Activated CD4-positive, alpha-beta memory T cell treated with anti-CD3 and anti-CD28 coated beads, Interleukin-2, amount 10 ng/mL, durations not matched to agents 7 days and 5 days (primary cell): ENCODE data around the gene PPP1R7. TPM values are rescaled to one million over a fixed set of nuclear protein-coding genes. Genes with fewer than 3 reads are reported as not detected.
A peak's percentile ranks its signal among the peaks of the same experiment; 100 is the strongest.

Source experiments
- CTCF ChIA-PET: fragments of 350-600 bp; sonication (Branson Sonifier 250); formaldehyde crosslinking; loops from one replicate; lab custom pipeline; 2021; ENCODE audit warnings: antibody characterized with exemption, inconsistent platforms; lab: Charles Lee
- POLR2A ChIA-PET: fragments of 350-600 bp; sonication (Branson Sonifier 250); formaldehyde crosslinking; loops from one replicate; lab custom pipeline; 2021; ENCODE audit warnings: antibody characterized with exemption; lab: Charles Lee
- DNase-seq: peaks from one replicate; pipeline ENCODE4 v3.0.0-alpha.2; 2020
- H3K27ac Mint-ChIP-seq: one replicate; pipeline ENCODE4 v1.8.0; 2021; ENCODE audit warnings: mild to moderate bottlenecking, mixed read lengths
- H3K27me3 Mint-ChIP-seq: one replicate; pipeline ENCODE4 v1.8.0; 2021; ENCODE audit warnings: mixed read lengths
- H3K36me3 Mint-ChIP-seq: one replicate; pipeline ENCODE4 v1.8.0; 2021; ENCODE audit warnings: low read depth, mixed read lengths
- H3K4me1 Mint-ChIP-seq: one replicate; pipeline ENCODE4 v1.8.0; 2021; ENCODE audit warnings: mixed read lengths
- H3K4me3 Mint-ChIP-seq: one replicate; pipeline ENCODE4 v1.8.0; 2021; ENCODE audit warnings: mild to moderate bottlenecking, mixed read lengths
- H3K9me3 Mint-ChIP-seq: one replicate; pipeline ENCODE4 v1.8.0; 2021; ENCODE audit warnings: mixed read lengths
- total RNA-seq, 2 experiments: library from RNA; stranded (reverse); gene quantifications; one replicate each; pipeline ENCODE4 v1.2.3, GENCODE V29; 2021

Gene PPP1R7
- total RNA-seq, 2 experiments from 2014 or later: 103 to 106 TPM

DNA sequence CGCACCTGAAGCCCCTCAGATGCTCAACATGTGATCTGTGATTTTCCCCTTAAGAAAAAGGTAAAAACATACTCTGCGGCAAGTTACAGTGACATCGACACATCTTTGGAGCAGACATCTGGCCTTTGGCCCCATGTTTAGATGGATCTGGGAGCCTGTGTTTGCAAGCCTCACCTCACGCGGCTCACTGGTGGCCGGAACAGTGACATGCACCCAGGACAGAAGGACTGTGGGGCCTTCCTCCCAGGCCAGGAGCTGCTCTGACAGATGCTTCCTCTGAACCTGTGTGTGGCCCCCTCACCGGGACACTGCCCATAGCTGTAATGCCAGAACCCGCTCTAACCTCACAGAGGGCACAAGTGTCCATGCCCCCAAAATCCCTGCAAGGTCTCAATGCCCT, 14.1 kb upstream of the PPP1R7 start:
- Mint-ChIP-seq H3K4me1 (no peaks in the 10 kb centered on the region), H3K9me3 (no peaks in the 10 kb centered on the region), H3K27ac (no peak overlapping the region), H3K36me3 (peaks cover 26% of the 10 kb centered on the region), H3K4me3 (no peak overlapping the region), H3K27me3 (no peaks in the 10 kb centered on the region)
- CTCF ChIA-PET: no interaction called here
- DNase-seq: no peak
- POLR2A ChIA-PET: interaction anchor here (1.0 to 1.3 kb wide), 2 partner anchors 11 to 23 kb away, joined by 3 read pairs; no protein-coding TSS in a partner anchor

- no peak overlapping the region for H3K4me3 Mint-ChIP-seq
- H3K4me1 Mint-ChIP-seq: no peaks in the 10 kb centered on the region
- ChIA-PET CTCF (no interaction called here), POLR2A (interaction anchor here (1.0 to 1.3 kb wide), 2 partner anchors 10 to 24 kb away, joined by 3 read pairs; no protein-coding TSS in a partner anchor)
- no peak overlapping the region for H3K27ac Mint-ChIP-seq
- no peaks in the 10 kb centered on the region for H3K9me3 Mint-ChIP-seq
- no peaks in the 10 kb centered on the region for H3K27me3 Mint-ChIP-seq
- no peak for DNase-seq
- peaks cover 31% of the 10 kb centered on the region for H3K36me3 Mint-ChIP-seq
Observed at GRCh38 chr2:241136661-241137260, 13.5 kb upstream of the PPP1R7 start.

- Mint-ChIP-seq H3K27me3 (no peaks in the 10 kb centered on the region), H3K9me3 (no peaks in the 10 kb centered on the region), H3K4me3 (no peak overlapping the region), H3K36me3 (peaks cover 33% of the 10 kb centered on the region), H3K27ac (no peak overlapping the region), H3K4me1 (no peaks in the 10 kb centered on the region)
- DNase-seq: no peak
- ChIA-PET POLR2A (interaction anchor here (1.0 kb wide), 1 partner anchor 9 kb away, joined by 3 read pairs; no protein-coding TSS in a partner anchor), CTCF (no interaction called here)
Observed at GRCh38 chr2:241137276-241138190, 12.7 kb upstream of the PPP1R7 start.

GRCh38 chr2:241138471-241138870, 11.8 kb upstream of the PPP1R7 start:
- DNase-seq: no peak
- Mint-ChIP-seq H3K27ac (no peak overlapping the region), H3K4me3 (no peak overlapping the region), H3K36me3 (peaks cover 25% of the 10 kb centered on the region), H3K27me3 (no peaks in the 10 kb centered on the region), H3K4me1 (no peaks in the 10 kb centered on the region), H3K9me3 (no peaks in the 10 kb centered on the region)
- CTCF ChIA-PET: no interaction called here
- POLR2A ChIA-PET: no interaction called here

DNA sequence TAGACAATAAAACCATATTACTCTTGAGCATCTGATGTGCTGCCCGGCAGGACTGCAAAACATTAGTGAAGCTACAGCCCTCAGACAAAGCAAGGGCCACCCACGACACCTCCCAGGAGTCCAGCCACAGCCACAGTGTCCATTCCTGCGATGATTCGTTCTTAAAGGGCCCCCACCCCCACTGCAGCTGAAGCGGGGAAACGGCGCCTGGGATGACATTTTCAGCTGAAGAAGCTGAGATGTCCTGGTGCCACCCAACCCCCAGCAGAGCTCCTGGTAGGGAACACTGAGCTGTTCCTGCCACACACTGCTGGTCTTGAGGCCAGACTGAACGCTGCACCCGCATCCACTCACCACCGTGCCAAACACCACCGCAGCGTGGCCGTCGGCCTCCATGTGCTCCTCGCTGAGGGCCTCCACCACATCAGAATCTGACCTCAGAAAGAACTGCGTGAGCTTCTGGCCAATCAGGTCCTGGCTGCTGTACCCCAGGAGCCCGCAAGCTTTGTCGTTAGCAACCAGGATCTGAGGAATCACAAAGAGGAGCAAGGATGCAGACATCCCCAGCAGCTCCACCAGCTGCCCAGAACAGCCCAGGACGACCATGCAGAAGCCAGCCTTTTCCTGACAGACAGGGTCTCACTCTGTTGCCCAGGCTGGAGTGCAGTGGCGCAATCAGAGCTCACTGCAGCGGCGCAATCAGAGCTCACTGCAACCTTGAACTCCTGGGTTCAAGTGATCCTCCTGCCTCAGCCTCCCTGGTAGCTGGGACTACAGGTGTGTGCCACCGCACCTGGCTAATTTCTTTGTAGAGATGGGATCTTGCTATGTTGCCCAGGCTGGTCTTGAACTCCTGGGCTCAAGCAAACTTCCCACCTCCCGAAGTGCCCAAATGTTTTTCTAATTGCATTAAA, 10.5 kb upstream of the PPP1R7 start:
- H3K9me3 Mint-ChIP-seq: no peaks in the 10 kb centered on the region
- H3K27ac Mint-ChIP-seq: no peak overlapping the region
- POLR2A ChIA-PET: interaction anchor here (1.0 to 1.3 kb wide), 2 partner anchors 9 to 16 kb away, joined by 3 to 4 read pairs; partner anchors contain the start of gene PASK
- H3K27me3 Mint-ChIP-seq: no peaks in the 10 kb centered on the region
- DNase-seq: no peak
- H3K36me3 Mint-ChIP-seq: peaks cover 25% of the 10 kb centered on the region
- no peak overlapping the region for H3K4me3 Mint-ChIP-seq
- CTCF ChIA-PET: no interaction called here
- no peaks in the 10 kb centered on the region for H3K4me1 Mint-ChIP-seq

DNA sequence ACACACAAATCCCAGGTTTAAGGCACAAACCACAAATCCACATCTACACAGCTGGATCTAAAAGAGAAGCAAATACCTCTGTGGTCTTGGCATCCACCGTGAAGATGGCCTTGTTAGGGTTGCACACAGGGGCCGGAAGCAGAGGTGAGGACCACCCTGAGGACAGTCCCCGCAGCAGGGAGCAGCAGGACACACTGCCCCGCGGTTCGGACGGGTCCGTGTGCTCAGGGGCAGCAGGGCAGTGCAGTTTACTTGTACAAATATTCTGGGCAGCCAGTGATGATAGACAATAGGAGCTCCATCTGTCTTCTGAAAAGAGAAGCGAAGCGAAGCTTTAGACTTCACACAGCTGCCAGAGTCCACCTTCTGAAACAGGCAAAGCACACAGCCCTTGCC, 9.8 kb upstream of the PPP1R7 start:
- no peak overlapping the region for H3K4me3 Mint-ChIP-seq
- ChIA-PET POLR2A (no interaction called here), CTCF (no interaction called here)
- H3K36me3 Mint-ChIP-seq: peaks cover 25% of the 10 kb centered on the region
- H3K4me1 Mint-ChIP-seq: no peaks in the 10 kb centered on the region
- H3K27ac Mint-ChIP-seq: no peak overlapping the region
- no peaks in the 10 kb centered on the region for H3K27me3 Mint-ChIP-seq
- DNase-seq: no peak
- no peaks in the 10 kb centered on the region for H3K9me3 Mint-ChIP-seq

GRCh38 chr2:241141214-241141770, 9.0 kb upstream of the PPP1R7 start:
- no peak overlapping the region for H3K4me3 Mint-ChIP-seq
- H3K27me3 Mint-ChIP-seq: no peaks in the 10 kb centered on the region
- no peaks in the 10 kb centered on the region for H3K4me1 Mint-ChIP-seq
- POLR2A ChIA-PET: no interaction called here
- H3K36me3 Mint-ChIP-seq: peaks cover 18% of the 10 kb centered on the region
- no peak for DNase-seq
- CTCF ChIA-PET: no interaction called here
- no peaks in the 10 kb centered on the region for H3K9me3 Mint-ChIP-seq
- no peak overlapping the region for H3K27ac Mint-ChIP-seq

- CTCF ChIA-PET: no interaction called here
- Mint-ChIP-seq H3K4me1 (no peaks in the 10 kb centered on the region), H3K4me3 (no peak overlapping the region), H3K27ac (no peak overlapping the region), H3K27me3 (no peaks in the 10 kb centered on the region), H3K36me3 (peaks cover 17% of the 10 kb centered on the region), H3K9me3 (no peaks in the 10 kb centered on the region)
- POLR2A ChIA-PET: interaction anchor here (1.3 kb wide), 1 partner anchor 9 kb away, joined by 4 read pairs; the partner anchor contains the start of gene PPP1R7
- no peak for DNase-seq
Observed at GRCh38 chr2:241142063-241142462, 8.2 kb upstream of the PPP1R7 start.

- POLR2A ChIA-PET: interaction anchor here (0.8 to 1.3 kb wide), 2 partner anchors 8 to 40 kb away, joined by 3 to 4 read pairs; partner anchors contain the start of genes MTERF4 and PPP1R7
- DNase-seq: no peak
- Mint-ChIP-seq H3K4me3 (no peak overlapping the region), H3K27ac (no peak overlapping the region), H3K4me1 (peaks cover 1% of the 10 kb centered on the region), H3K36me3 (peaks cover 17% of the 10 kb centered on the region), H3K9me3 (no peaks in the 10 kb centered on the region), H3K27me3 (no peaks in the 10 kb centered on the region)
- CTCF ChIA-PET: no interaction called here
Observed at GRCh38 chr2:241142593-241142992, 7.7 kb upstream of the PPP1R7 start.

GRCh38 chr2:241146286-241146685, 4.0 kb upstream of the PPP1R7 start:
- H3K4me3 Mint-ChIP-seq: no peak overlapping the region
- H3K27me3 Mint-ChIP-seq: no peaks in the 10 kb centered on the region
- H3K4me1 Mint-ChIP-seq: peaks cover 22% of the 10 kb centered on the region
- H3K36me3 Mint-ChIP-seq: peaks cover 11% of the 10 kb centered on the region
- ChIA-PET CTCF (no interaction called here), POLR2A (interaction anchor here (1.2 kb wide), 1 partner anchor 9 kb away, joined by 3 read pairs; no protein-coding TSS in a partner anchor)
- no peaks in the 10 kb centered on the region for H3K9me3 Mint-ChIP-seq
- DNase-seq: no peak
- H3K27ac Mint-ChIP-seq: no peak overlapping the region

- peaks cover 33% of the 10 kb centered on the region for H3K4me1 Mint-ChIP-seq
- H3K36me3 Mint-ChIP-seq: peaks cover 8% of the 10 kb centered on the region
- POLR2A ChIA-PET: interaction anchor here (1.2 kb wide), 1 partner anchor 11 kb away, joined by 3 read pairs; no protein-coding TSS in a partner anchor
- CTCF ChIA-PET: interaction anchor here (1.2 kb wide), 1 partner anchor 69 kb away, joined by 4 read pairs; no protein-coding TSS in a partner anchor
- no peaks in the 10 kb centered on the region for H3K27me3 Mint-ChIP-seq
- peak overlapping the region; percentile 92 for H3K4me3 Mint-ChIP-seq
- no peak overlapping the region for H3K27ac Mint-ChIP-seq
- H3K9me3 Mint-ChIP-seq: no peaks in the 10 kb centered on the region
- DNase-seq: no peak
Observed at GRCh38 chr2:241147336-241147735, 2.9 kb upstream of the PPP1R7 start.

- peaks cover 39% of the 10 kb centered on the region for H3K4me1 Mint-ChIP-seq
- H3K27me3 Mint-ChIP-seq: no peaks in the 10 kb centered on the region
- no peak for DNase-seq
- POLR2A ChIA-PET: interaction anchor here (1.5 to 4.0 kb wide), 2 partner anchors 47 to 539 kb away, joined by 3 to 41 read pairs; partner anchors contain the start of genes DTYMK and MTERF4
- no peaks in the 10 kb centered on the region for H3K9me3 Mint-ChIP-seq
- CTCF ChIA-PET: interaction anchor here (1.2 to 2.7 kb wide), 3 partner anchors 70 to 539 kb away, joined by 3 to 6 read pairs (median 4); partner anchors contain the start of gene DTYMK
- H3K36me3 Mint-ChIP-seq: peaks cover 11% of the 10 kb centered on the region
- H3K27ac Mint-ChIP-seq: no peak overlapping the region
- peak overlapping the region; percentile 92 for H3K4me3 Mint-ChIP-seq
Observed at GRCh38 chr2:241148239-241148638, 2.0 kb upstream of the PPP1R7 start.
